ENCODE data around the gene RPS16.

DNA sequence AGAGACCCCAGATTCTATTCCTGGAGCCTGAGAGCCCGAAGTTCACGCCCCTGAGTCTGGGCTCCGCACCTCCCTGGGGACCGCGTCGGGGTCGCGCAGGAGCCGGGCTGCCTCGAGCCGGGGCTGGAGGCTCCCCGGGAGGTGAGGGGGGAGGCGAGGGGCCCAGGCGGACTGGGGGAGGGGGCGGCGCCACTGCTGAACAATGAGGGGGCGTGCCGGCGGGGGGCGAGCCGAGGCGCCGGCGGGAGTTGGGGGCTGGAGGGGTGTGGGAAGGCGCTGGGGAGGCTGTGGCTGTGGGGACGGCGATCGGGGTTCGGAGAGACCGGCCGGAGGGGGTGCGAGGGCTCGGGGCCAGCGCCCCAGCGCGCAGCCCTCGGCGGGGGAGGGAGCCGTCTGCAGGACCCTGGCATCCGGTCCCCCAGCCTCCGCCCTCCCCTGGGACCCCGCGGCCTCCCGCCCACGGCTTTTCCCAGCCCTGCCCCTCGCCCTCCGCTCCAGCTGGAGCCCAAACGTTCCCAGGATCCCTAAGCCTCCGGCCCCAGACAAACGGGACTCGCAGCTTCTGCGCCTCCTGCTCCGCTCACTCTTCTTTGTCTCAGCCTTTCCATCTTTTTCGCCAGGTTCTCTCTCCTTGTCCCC is 22.4 kb downstream of the RPS16 start:
- TF ChIP-seq CTCF (IDR thresholded peaks at IDR 0.05), result no peak
- no peak for TF ChIP-seq POLR2A (IDR thresholded peaks at IDR 0.05)
